Measurements from ENCODE around the gene CAPZA1. TPM values are rescaled to one million over a fixed set of nuclear protein-coding genes. Genes with fewer than 3 reads are reported as not detected.

Gene CAPZA1
- total and polyA plus RNA-seq, 2 of the 8 experiments (the other 6 are each of a cell fraction or from before 2014, with no cell fraction given), result 48.9 to 107 TPM

GRCh38 chr1:112711041-112711440 is 91.4 kb downstream of the CAPZA1 start (continued):
- TF ChIP-seq, protein P1, sequence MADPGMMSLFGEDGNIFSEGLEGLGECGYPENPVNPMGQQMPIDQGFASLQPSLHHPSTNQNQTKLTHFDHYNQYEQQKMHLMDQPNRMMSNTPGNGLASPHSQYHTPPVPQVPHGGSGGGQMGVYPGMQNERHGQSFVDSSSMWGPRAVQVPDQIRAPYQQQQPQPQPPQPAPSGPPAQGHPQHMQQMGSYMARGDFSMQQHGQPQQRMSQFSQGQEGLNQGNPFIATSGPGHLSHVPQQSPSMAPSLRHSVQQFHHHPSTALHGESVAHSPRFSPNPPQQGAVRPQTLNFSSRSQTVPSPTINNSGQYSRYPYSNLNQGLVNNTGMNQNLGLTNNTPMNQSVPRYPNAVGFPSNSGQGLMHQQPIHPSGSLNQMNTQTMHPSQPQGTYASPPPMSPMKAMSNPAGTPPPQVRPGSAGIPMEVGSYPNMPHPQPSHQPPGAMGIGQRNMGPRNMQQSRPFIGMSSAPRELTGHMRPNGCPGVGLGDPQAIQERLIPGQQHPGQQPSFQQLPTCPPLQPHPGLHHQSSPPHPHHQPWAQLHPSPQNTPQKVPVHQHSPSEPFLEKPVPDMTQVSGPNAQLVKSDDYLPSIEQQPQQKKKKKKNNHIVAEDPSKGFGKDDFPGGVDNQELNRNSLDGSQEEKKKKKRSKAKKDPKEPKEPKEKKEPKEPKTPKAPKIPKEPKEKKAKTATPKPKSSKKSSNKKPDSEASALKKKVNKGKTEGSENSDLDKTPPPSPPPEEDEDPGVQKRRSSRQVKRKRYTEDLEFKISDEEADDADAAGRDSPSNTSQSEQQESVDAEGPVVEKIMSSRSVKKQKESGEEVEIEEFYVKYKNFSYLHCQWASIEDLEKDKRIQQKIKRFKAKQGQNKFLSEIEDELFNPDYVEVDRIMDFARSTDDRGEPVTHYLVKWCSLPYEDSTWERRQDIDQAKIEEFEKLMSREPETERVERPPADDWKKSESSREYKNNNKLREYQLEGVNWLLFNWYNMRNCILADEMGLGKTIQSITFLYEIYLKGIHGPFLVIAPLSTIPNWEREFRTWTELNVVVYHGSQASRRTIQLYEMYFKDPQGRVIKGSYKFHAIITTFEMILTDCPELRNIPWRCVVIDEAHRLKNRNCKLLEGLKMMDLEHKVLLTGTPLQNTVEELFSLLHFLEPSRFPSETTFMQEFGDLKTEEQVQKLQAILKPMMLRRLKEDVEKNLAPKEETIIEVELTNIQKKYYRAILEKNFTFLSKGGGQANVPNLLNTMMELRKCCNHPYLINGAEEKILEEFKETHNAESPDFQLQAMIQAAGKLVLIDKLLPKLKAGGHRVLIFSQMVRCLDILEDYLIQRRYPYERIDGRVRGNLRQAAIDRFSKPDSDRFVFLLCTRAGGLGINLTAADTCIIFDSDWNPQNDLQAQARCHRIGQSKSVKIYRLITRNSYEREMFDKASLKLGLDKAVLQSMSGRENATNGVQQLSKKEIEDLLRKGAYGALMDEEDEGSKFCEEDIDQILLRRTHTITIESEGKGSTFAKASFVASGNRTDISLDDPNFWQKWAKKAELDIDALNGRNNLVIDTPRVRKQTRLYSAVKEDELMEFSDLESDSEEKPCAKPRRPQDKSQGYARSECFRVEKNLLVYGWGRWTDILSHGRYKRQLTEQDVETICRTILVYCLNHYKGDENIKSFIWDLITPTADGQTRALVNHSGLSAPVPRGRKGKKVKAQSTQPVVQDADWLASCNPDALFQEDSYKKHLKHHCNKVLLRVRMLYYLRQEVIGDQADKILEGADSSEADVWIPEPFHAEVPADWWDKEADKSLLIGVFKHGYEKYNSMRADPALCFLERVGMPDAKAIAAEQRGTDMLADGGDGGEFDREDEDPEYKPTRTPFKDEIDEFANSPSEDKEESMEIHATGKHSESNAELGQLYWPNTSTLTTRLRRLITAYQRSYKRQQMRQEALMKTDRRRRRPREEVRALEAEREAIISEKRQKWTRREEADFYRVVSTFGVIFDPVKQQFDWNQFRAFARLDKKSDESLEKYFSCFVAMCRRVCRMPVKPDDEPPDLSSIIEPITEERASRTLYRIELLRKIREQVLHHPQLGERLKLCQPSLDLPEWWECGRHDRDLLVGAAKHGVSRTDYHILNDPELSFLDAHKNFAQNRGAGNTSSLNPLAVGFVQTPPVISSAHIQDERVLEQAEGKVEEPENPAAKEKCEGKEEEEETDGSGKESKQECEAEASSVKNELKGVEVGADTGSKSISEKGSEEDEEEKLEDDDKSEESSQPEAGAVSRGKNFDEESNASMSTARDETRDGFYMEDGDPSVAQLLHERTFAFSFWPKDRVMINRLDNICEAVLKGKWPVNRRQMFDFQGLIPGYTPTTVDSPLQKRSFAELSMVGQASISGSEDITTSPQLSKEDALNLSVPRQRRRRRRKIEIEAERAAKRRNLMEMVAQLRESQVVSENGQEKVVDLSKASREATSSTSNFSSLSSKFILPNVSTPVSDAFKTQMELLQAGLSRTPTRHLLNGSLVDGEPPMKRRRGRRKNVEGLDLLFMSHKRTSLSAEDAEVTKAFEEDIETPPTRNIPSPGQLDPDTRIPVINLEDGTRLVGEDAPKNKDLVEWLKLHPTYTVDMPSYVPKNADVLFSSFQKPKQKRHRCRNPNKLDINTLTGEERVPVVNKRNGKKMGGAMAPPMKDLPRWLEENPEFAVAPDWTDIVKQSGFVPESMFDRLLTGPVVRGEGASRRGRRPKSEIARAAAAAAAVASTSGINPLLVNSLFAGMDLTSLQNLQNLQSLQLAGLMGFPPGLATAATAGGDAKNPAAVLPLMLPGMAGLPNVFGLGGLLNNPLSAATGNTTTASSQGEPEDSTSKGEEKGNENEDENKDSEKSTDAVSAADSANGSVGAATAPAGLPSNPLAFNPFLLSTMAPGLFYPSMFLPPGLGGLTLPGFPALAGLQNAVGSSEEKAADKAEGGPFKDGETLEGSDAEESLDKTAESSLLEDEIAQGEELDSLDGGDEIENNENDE (IDR thresholded peaks at IDR 0.05; ENCODE audit: insufficient replicate concordance, low read length), result no peak
- TF ChIP-seq JUN (IDR thresholded peaks at IDR 0.05; ENCODE audit: low read depth, low read length) (no peak), TBP (IDR thresholded peaks at IDR 0.05; ENCODE audit: low read depth, low read length) (no peak), HDAC2 (IDR thresholded peaks at IDR 0.05; ENCODE audit: borderline replicate concordance in 1 of 2, low read depth in 2 of 2, low read length in 2 of 2) (no peak), POU5F1 (IDR thresholded peaks at IDR 0.05; ENCODE audit: low read depth, low read length) (no peak), CTBP2 (IDR thresholded peaks at IDR 0.05; ENCODE audit: borderline replicate concordance, insufficient read depth, insufficient read length, low read length) (no peak), EP300 (IDR thresholded peaks at IDR 0.05; ENCODE audit: borderline replicate concordance in 1 of 2, low read depth in 2 of 2, low read length in 2 of 2) (no peak), CREB1 (IDR thresholded peaks at IDR 0.05) (no peak)
- TF ChIP-seq, protein P2, sequence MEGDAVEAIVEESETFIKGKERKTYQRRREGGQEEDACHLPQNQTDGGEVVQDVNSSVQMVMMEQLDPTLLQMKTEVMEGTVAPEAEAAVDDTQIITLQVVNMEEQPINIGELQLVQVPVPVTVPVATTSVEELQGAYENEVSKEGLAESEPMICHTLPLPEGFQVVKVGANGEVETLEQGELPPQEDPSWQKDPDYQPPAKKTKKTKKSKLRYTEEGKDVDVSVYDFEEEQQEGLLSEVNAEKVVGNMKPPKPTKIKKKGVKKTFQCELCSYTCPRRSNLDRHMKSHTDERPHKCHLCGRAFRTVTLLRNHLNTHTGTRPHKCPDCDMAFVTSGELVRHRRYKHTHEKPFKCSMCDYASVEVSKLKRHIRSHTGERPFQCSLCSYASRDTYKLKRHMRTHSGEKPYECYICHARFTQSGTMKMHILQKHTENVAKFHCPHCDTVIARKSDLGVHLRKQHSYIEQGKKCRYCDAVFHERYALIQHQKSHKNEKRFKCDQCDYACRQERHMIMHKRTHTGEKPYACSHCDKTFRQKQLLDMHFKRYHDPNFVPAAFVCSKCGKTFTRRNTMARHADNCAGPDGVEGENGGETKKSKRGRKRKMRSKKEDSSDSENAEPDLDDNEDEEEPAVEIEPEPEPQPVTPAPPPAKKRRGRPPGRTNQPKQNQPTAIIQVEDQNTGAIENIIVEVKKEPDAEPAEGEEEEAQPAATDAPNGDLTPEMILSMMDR (IDR thresholded peaks at IDR 0.05; ENCODE audit: control extremely low read depth in 1 of 3, insufficient read depth in 1 of 3, low read depth in 1 of 3, low read length in 3 of 3), result no peak
